ENCODE results near the gene FOXRED1.
"Not testable (repeated sequence)": the region's sequence is repeated elsewhere in the genome, so short reads cannot be mapped to it uniquely, and the experiment has no call there.

Gene FOXRED1

DNA sequence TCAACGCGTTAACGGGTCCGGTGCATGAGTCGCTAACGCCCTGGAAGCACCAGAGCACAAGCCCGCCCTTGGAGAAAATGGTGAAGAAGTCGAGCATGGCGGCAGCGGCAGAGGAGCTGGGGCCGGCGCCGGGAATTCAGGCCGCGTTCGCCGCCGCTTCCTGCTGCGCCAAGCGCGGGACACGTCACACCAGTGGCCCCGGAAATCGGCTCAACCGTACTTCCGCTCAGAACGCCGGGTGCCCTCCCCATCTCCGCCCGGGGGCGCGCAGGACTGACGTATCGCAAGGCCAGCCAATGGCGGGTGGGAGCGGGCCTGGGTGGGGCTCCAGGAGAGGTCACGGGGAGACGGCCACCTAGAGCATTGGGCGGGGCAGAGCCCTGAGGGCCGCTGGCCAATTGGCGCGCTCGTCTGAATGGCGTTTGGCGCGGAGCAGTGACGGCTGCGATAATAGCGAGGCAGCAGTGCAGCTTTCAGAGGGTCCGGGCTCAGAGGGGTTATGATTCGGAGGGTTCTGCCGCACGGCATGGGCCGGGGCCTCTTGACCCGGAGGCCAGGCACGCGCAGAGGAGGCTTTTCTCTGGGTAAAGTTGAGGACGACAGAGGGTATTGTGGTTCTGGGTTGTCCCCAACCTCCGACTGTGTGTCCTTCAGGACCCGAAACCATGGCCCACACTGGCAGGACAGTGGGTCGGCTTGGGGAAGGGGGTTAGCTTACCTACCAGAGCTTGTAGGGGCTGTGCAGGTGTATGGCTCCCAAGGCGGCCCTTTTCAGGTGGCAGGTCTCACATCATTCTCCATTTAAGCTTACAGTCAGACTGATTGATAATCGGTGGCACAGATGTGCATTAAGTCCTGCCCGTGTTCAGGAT lies at the start of gene FOXRED1, which contains the start of gene SRPRA:
FOXRED1 (plus strand) TSS at position 447 of the 872 bp plus-strand sequence; CDS start at position 500, 53 bp downstream.
SRPRA (minus strand) TSS at position 188 of the 872 bp plus-strand sequence; CDS start at position 97, 91 bp downstream.
- DNase-seq (ENCODE audit: low read depth): peak; percentile 99

DNA sequence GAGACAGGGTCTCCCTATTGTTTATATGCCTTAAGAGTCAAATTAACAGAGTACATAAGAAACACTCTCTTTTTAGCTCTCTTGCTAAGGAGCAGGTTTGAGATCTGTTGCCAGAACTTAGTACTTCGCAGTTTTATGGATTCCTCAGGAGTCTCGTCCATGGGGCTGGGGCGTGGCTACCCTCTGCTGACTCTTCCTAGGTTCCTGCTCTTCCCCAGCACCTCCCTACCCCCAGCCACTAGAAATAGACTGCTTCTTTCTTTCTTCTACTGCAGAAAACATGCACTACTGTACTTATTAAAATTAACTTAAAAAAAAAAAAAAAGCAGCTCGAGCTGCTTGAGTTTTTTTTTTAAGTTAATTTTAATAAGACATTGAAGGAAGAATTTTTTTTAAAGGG lies 49.4 kb upstream of the FOXRED1 start:
- DNase-seq (ENCODE audit: low read depth): no peak

DNA sequence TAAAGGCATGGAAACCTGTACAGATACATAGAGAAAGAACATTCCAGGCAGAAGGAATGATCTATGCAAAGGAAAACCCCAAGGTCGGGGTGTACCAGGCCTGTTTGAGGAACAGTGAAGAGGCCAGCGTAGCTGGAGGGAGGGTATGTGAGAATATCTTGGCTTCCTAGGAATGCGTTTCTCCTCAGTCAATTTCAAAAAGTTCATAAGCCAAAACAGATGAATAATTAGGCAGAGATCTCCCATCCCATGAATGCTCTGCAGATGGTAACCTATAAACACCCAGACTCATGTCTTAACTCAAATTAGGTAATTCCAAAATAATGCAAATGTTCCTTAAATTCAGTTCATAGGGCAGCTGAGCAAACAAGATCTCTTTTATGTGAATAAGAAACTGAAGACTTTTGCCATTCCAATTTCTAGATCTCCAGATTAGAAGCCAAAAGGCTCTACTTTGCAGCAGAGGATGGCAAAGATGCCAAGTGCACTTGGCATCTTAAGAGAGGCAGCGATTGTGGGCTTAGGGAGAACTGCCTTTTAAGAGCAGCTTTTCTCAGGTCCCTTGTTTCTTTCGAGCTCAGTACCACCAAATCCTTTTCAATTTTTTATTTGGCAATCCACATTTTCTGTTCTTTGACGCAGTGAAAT lies 44.2 kb upstream of the FOXRED1 start:
- no peak for DNase-seq (ENCODE audit: low read depth)

GRCh38 chr11:126225295-126225665 lies 43.7 kb upstream of the FOXRED1 start:
- no peak for DNase-seq (ENCODE audit: low read depth)

- DNase-seq (ENCODE audit: low read depth): no peak
These were observed 42.4 kb upstream of the FOXRED1 start for GRCh38 chr11:126226334-126227084.

GRCh38 chr11:126229858-126230540 lies 39.0 kb upstream of the FOXRED1 start:
- peak; percentile 26 for DNase-seq (ENCODE audit: low read depth)

GRCh38 chr11:126231725-126232459 lies 37.1 kb upstream of the FOXRED1 start:
- DNase-seq (ENCODE audit: low read depth): peak; percentile 75

DNA sequence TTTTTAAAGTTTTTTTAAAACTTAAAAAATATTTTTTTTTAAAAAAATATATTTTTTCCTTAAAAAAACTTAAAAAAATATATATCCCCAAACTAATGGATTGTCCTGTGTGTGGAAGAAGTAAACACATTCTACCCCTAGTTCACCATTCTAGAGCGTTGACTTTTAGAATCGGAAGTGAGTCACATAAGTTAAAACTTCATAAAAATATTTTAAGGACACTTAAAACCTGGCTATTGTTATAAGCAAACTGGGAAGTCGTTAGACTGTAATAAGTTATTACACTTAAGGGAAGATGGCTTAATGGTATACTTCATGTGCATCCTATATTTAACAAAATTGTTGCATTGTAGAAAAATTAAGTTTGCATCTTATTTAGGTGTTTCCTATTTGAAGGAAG lies 36.3 kb upstream of the FOXRED1 start:
- DNase-seq (ENCODE audit: low read depth): no peak

DNA sequence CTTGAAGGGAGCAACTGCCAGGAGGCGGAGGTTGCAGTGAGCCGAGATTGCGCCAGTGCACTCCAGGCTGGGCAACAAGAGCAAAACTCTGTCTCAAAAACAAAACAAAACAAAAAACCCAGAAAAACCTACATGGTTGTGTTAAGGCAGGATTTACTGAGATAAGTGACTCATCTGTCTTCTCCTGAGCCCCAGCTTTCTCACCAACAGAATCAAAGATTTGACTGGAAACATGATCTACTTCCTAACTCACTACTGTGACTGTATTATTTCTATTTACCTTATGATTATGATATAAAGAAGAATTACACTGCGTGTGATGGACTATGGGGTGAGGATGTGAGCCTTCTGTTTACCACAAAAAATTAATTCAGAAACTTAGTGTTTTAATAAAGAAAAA lies 35.6 kb upstream of the FOXRED1 start:
- peak; percentile 93 for DNase-seq (ENCODE audit: low read depth)

- DNase-seq (ENCODE audit: low read depth): peak; percentile 60
These were observed 22.3 kb upstream of the FOXRED1 start for GRCh38 chr11:126246636-126247035.

DNA sequence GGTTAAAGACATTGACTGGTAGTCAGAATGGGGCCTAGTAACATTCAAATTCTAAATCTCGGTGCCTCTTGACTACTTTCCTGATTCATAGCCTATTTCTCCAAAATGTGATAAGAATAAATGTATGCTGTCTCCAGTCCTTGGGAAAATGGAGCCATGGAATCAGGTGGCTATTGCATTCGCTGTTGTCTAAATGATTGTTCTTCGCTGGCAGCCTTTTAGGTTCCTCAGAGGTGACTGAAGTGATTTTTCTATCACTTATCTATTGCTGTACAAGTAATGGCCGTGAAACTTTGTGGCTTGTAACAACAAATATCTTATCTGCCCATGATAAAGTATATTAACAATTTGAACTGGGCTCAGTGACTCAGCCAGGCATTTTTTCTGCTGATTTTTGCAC lies 15.7 kb upstream of the FOXRED1 start:
- DNase-seq (ENCODE audit: low read depth): no peak

DNA sequence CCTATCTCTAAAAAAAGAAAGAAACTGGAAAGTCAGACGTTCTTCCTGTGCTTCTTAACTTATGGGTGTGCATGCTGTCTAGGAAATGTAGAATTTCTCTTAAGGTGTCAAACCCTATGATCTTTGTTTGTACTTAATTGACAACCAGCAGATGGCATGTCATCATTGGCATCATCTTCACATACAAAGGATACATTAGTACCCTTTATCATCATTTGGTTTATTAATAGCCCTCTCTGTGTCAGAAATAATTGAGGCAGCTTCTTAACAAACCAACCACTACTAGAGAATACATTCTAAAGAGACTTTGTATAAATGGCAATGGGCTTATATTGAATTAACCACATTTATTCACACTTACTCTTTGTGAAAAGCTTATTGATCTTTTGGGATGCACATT lies 14.1 kb upstream of the FOXRED1 start:
- DNase-seq (ENCODE audit: low read depth): no peak

DNA sequence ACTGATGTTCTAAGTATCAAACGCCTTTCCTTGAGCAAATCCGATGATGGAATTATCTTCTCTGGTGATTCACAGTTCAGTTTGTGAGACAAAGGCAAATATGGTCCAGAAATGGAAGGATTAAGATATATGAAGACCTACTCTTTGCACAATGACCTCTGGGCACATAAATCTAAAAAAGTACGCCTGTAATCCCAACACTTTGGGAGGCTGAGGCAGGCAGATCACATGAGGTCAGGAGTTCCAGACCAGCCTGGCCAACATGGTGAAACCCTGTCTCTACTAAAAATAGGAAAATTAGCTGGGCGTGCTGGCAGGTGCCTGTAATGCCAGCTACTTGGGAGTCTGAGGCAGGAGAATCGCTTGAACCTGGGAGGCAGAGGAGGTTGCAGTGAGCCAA lies 13.4 kb upstream of the FOXRED1 start:
- DNase-seq (ENCODE audit: low read depth): not testable (repeated sequence)

DNA sequence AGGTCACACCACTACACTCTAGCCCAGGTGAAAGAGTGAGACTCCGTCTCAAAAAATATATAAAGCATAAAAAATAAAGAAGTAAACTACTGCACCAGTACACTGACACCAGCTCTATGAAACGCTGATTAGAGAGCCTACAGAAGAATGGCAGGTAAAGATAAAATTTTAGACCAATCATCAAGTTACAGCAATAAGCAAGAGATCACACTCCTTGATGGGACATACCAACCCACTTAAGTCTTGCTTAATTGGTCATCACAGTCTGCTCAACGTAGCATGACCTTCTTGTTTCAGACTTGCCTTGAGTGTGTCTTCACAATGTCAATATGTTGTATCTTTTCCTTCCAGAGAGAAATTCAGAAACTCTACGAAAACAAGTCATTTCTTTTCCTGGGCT lies 12.7 kb upstream of the FOXRED1 start:
- no peak for DNase-seq (ENCODE audit: low read depth)

DNA sequence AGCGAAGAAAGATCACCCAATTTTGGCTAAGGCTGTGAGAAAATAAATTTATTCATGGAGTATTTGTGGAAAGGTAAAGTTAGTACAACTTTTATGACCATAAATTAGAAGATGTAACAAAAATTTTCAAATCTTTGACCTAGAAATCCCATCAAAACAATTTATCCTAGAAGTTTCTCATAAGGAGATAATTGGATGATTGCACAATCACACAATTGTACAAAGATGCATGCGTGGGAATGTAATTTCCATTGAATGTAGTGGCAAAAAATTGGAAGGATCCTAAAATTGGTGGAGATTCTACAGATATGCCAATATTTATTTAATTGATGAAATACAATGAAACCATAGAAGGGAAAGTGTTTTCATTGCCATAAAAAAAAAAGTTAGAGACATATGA lies 11.8 kb upstream of the FOXRED1 start:
- DNase-seq (ENCODE audit: low read depth): no peak

DNA sequence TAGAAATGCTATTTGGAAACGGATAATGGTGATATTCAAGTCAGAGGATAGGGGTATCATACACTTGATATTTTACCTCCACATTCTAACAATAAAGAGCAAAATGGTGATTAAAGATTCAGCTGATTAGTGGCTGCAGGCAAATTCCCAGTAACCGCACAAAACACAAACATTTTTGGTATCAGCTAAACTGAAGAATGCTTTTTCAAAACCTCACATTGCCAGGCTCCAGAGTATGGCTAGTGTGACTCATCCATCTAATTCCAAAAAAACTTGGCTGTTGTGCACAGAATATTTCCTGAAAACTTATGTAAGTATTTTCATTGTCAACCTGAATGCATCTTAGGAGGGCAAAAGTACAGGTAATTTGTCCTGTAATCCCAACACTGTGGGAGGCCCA lies 11.2 kb upstream of the FOXRED1 start:
- peak; percentile 73 for DNase-seq (ENCODE audit: low read depth)

DNA sequence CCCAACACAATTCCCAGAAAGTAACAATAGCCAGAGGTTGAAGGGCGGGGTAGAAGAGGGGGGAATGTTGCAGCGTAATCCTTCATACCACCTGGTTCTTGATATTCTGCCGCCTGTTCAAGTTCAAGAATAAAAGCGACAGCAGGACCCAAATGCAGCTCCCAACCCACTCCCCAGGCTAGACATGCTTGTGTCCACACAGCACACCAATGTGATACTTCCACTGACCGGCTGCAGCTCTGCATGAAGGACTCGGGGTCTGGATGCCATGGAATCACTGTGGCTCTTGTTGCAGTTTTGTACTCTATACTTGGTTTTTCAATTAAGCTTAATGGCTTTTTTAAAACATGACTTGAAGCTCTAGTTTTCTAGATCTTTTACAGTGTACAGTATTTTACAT lies 6.7 kb upstream of the FOXRED1 start:
- no peak for DNase-seq (ENCODE audit: low read depth)

DNA sequence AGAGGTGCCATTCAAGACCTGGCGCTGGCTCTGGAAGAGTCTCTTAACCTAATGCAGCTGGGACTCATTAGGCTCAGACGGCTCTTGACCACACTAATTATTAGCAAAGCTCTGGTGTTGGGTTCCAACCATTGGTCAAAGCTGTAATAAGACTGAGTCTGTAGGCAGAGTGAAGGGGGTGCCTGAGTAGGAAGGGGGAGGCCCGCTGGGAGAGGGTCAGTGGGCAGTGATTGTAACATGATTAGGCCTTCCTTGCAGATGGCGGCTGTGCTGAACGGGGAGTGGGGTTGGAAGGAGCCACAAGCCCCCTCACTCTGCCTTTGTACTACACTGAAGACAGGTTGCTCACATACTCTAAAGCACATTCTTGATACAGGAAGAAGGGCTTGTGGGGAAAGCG lies 5.5 kb upstream of the FOXRED1 start:
- DNase-seq (ENCODE audit: low read depth): no peak

- peak; percentile 13 for DNase-seq (ENCODE audit: low read depth)
These were observed 3.1 kb upstream of the FOXRED1 start for GRCh38 chr11:126265811-126266210.

DNA sequence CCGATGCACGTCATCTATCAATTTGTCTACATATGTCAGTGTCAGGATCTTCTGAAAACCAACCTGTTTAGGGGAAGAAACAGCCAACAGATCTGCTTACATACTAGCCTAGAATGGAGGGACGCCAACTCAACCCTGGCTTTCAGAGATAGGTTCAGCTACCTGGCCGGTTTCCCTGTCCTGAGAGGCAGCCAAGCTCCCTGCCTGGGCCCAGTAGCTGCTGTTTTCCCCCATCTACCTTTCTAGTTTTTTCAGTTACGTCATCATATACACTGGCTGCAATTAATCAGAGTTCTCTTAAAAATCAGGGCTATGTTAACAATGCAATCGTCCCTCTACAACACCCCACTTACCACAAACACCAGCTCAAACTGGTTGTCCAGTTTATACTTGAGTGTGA lies 1.3 kb upstream of the FOXRED1 start:
- DNase-seq (ENCODE audit: low read depth): peak; percentile 16

DNA sequence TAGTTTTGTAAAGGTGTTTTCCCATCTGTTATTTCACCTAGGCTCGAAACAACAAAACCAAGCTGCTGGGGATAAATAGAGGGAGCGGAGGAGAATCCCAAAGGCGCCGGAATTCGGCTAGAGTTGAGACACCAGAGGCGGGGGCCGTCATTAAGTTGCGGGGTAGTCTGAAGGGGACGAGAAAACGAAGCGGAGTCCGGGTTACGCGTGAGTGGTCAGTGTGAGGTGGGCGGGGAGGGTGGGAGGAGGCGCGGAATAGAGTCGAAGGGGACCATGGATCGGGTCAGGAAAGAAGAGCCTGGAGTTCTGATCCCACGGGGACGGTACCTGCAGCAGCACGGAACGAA lies 620 bp upstream of the FOXRED1 start:
- DNase-seq (ENCODE audit: low read depth): no peak

Measured in iris pigment epithelial cell (primary cell).